Muscle of leg (tissue), 11 donors: Measurements from ENCODE around the gene HIBADH. TPM values are rescaled to one million over a fixed set of nuclear protein-coding genes. Genes with fewer than 3 reads are reported as not detected.
"Not testable (repeated sequence)": the region's sequence is repeated elsewhere in the genome, so short reads cannot be mapped to it uniquely, and the experiment has no call there.

Experiments used
- DNase-seq: peaks from one replicate; pipeline ENCODE4 v3.0.0; 2013
- H3K27ac ChIP-seq: one replicate; pipeline ENCODE4 v1.5.1; 2013; ENCODE audit warnings: mild to moderate bottlenecking, low read length, control low read depth
- H3K27me3 ChIP-seq: one replicate; pipeline ENCODE4 v1.6.1; 2013; ENCODE audit warnings: low read length; ENCODE audit not compliant: control insufficient read depth, insufficient read depth
- H3K36me3 ChIP-seq: one replicate; pipeline ENCODE4 v1.6.1; 2013; ENCODE audit warnings: low read length; ENCODE audit not compliant: control insufficient read depth, insufficient read depth
- H3K4me1 ChIP-seq: one replicate; pipeline ENCODE4 v1.6.1; 2013; ENCODE audit warnings: low read length; ENCODE audit not compliant: control insufficient read depth, insufficient read depth
- H3K4me3 ChIP-seq: one replicate; pipeline ENCODE4 v1.5.1; 2013; ENCODE audit warnings: low read length, control low read depth
- H3K9me3 ChIP-seq: replicated peaks from 2 replicates; pipeline ENCODE4 v1.6.1; 2013; ENCODE audit warnings: low read depth, low read length; ENCODE audit not compliant: control insufficient read depth
- WGBS: methylation state at CpG from one replicate; pipeline ENCODE4 v1.1.5; 2013; ENCODE audit warnings: missing lambda C conversion rate; ENCODE audit not compliant: insufficient coverage; 5-methylcytosine and 5-hydroxymethylcytosine counted together
- polyA plus RNA-seq, 8 donors: library from polyadenylated mRNA; unstranded; fragments of 120-200 nt; gene quantifications; one replicate each; pipeline versions ENCODE4 v1.2.1 to v1.2.3, GENCODE V29; 2013; ENCODE audit warnings: inconsistent platforms in 1 of 8, low replicate concordance in 1 of 8; ENCODE audit not compliant: insufficient read length in 8 of 8, insufficient read depth in 1 of 8
- total RNA-seq: library from RNA; stranded (reverse); fragments of 120-200 nt; gene quantifications from one replicate; pipeline ENCODE4 v1.2.4, GENCODE V29; 2013

Gene HIBADH
- total and polyA plus RNA-seq, 9 donors = 24.0 to 29.5 (median 24.9) TPM

- no CpG with 5 or more reads among the region's 1 CpG for WGBS
- Histone ChIP-seq H3K27ac (no peak overlapping the region), H3K36me3 (no peaks in the 10 kb centered on the region), H3K4me3 (no peak overlapping the region), H3K27me3 (no peaks in the 10 kb centered on the region), H3K9me3 (no peaks in the 10 kb centered on the region), H3K4me1 (no peaks in the 10 kb centered on the region)
- DNase-seq = no peak
Measured at GRCh38 chr7:27685209-27685608, 22.5 kb upstream of the HIBADH start.

- WGBS = 92% methylated on average over 2 of the region's 4 CpGs
- DNase-seq = no peak
Measured at GRCh38 chr7:27684491-27684890, 21.8 kb upstream of the HIBADH start.

GRCh38 chr7:27680610-27681009 is 17.9 kb upstream of the HIBADH start:
- Histone ChIP-seq H3K27ac (no peak overlapping the region), H3K4me1 (no peaks in the 10 kb centered on the region), H3K9me3 (no peaks in the 10 kb centered on the region), H3K27me3 (no peaks in the 10 kb centered on the region), H3K36me3 (no peaks in the 10 kb centered on the region), H3K4me3 (no peak overlapping the region)
- no peak for DNase-seq
- WGBS = no CpG with 5 or more reads among the region's 1 CpG

More at GRCh38 chr7:27684491-27684890, 21.8 kb upstream of the HIBADH start:
- no peak overlapping the region for H3K4me3 ChIP-seq
- H3K9me3 ChIP-seq = no peaks in the 10 kb centered on the region
- no peak overlapping the region for H3K27ac ChIP-seq
- no peaks in the 10 kb centered on the region for H3K27me3 ChIP-seq
- no peaks in the 10 kb centered on the region for H3K36me3 ChIP-seq
- H3K4me1 ChIP-seq = no peaks in the 10 kb centered on the region

GRCh38 chr7:27678617-27679260 is 16.1 kb upstream of the HIBADH start:
- H3K27me3 ChIP-seq = no peaks in the 10 kb centered on the region
- no peaks in the 10 kb centered on the region for H3K4me1 ChIP-seq
- no peak overlapping the region for H3K4me3 ChIP-seq
- H3K27ac ChIP-seq = no peak overlapping the region
- H3K36me3 ChIP-seq = no peaks in the 10 kb centered on the region
- peak; percentile 24 for DNase-seq
- H3K9me3 ChIP-seq = no peaks in the 10 kb centered on the region
- no CpG with 5 or more reads among the region's 2 CpGs for WGBS

GRCh38 chr7:27677912-27678612 is 15.4 kb upstream of the HIBADH start:
- Histone ChIP-seq H3K27ac (peak overlapping the region; percentile 30), H3K36me3 (no peaks in the 10 kb centered on the region), H3K27me3 (no peaks in the 10 kb centered on the region), H3K4me3 (no peak overlapping the region), H3K9me3 (no peaks in the 10 kb centered on the region), H3K4me1 (no peaks in the 10 kb centered on the region)
- WGBS = 64% methylated on average over 1 of the region's 3 CpGs
- DNase-seq = peak; percentile 71

- no CpG with 5 or more reads among the region's 3 CpGs for WGBS
- H3K9me3 ChIP-seq, DNase-seq, H3K36me3 ChIP-seq, H3K27me3 ChIP-seq, H3K4me3 ChIP-seq, H3K27ac ChIP-seq, H3K4me1 ChIP-seq: not testable (repeated sequence)
Measured at GRCh38 chr7:27674126-27674525, 11.4 kb upstream of the HIBADH start.

- WGBS = 66% methylated on average over 2 of the region's 3 CpGs
Measured at GRCh38 chr7:27671675-27672074, 9.0 kb upstream of the HIBADH start.

GRCh38 chr7:27670676-27671075 is 8.0 kb upstream of the HIBADH start:
- DNase-seq = no peak
- Histone ChIP-seq H3K27ac (no peak overlapping the region), H3K9me3 (no peaks in the 10 kb centered on the region), H3K36me3 (no peaks in the 10 kb centered on the region), H3K4me1 (no peaks in the 10 kb centered on the region), H3K4me3 (no peak overlapping the region), H3K27me3 (no peaks in the 10 kb centered on the region)
- no CpG with 5 or more reads among the region's 2 CpGs for WGBS

More at GRCh38 chr7:27671675-27672074, 9.0 kb upstream of the HIBADH start:
- DNase-seq = no peak
- Histone ChIP-seq H3K4me3 (no peak overlapping the region), H3K4me1 (no peaks in the 10 kb centered on the region), H3K9me3 (no peaks in the 10 kb centered on the region), H3K27me3 (no peaks in the 10 kb centered on the region), H3K36me3 (no peaks in the 10 kb centered on the region), H3K27ac (no peak overlapping the region)

GRCh38 chr7:27670177-27670576 is 7.5 kb upstream of the HIBADH start:
- H3K9me3 ChIP-seq = no peaks in the 10 kb centered on the region
- no peaks in the 10 kb centered on the region for H3K4me1 ChIP-seq
- no peaks in the 10 kb centered on the region for H3K27me3 ChIP-seq
- H3K4me3 ChIP-seq = no peak overlapping the region
- H3K27ac ChIP-seq = no peak overlapping the region
- no peak for DNase-seq
- 63% methylated on average over 2 of the region's 2 CpGs for WGBS
- no peaks in the 10 kb centered on the region for H3K36me3 ChIP-seq

GRCh38 chr7:27665531-27665930 is 2.8 kb upstream of the HIBADH start:
- H3K4me3 ChIP-seq = no peak overlapping the region
- no peaks in the 10 kb centered on the region for H3K36me3 ChIP-seq
- no peak overlapping the region for H3K27ac ChIP-seq
- no peaks in the 10 kb centered on the region for H3K27me3 ChIP-seq
- H3K4me1 ChIP-seq = peaks cover 10% of the 10 kb centered on the region
- DNase-seq = no peak
- H3K9me3 ChIP-seq = no peaks in the 10 kb centered on the region
